Activated T-helper 2 cell treated with anti-CD3 and anti-CD28 coated beads, Interferon-gamma antibody, Interleukin-2, Interleukin-4, amounts not matched to agents 10 μg/mL and 5 μg/mL and 100 μg/mL, durations not matched to agents 14 hours and 24 hours and 36 hours (primary cell): ENCODE data around the gene CR1L. TPM values are rescaled to one million over a fixed set of nuclear protein-coding genes. Genes with fewer than 3 reads are reported as not detected.
"Not testable (repeated sequence)": the region's sequence is repeated elsewhere in the genome, so short reads cannot be mapped to it uniquely, and the experiment has no call there.

Experiments used
- DNase-seq: peaks from one replicate; pipeline ENCODE4 v3.0.0; 2021; ENCODE audit warnings: low spot score
- H3K27ac Mint-ChIP-seq: one replicate; pipeline ENCODE4 v1.8.0; 2021; ENCODE audit warnings: mixed read lengths
- H3K27me3 Mint-ChIP-seq: one replicate; pipeline ENCODE4 v1.8.0; 2021; ENCODE audit warnings: low read depth, mixed read lengths
- H3K36me3 Mint-ChIP-seq: one replicate; pipeline ENCODE4 v1.8.0; 2021; ENCODE audit warnings: low read depth, mixed read lengths
- H3K4me1 Mint-ChIP-seq: one replicate; pipeline ENCODE4 v1.8.0; 2021; ENCODE audit warnings: low read depth, mixed read lengths
- H3K4me3 Mint-ChIP-seq: one replicate; pipeline ENCODE4 v1.8.0; 2021; ENCODE audit warnings: low read depth, mild to moderate bottlenecking, moderate library complexity, mixed read lengths
- H3K9me3 Mint-ChIP-seq: one replicate; pipeline ENCODE4 v1.8.0; 2021; ENCODE audit warnings: mixed read lengths
- intact Hi-C: fragments of 100-400 bp; cut with micrococcal nuclease; formaldehyde crosslinking; loops from one replicate; pipeline ENCODE4 v1.15.1; 2023
- total RNA-seq: library from RNA; stranded (reverse); gene quantifications from 2 replicates; pipeline ENCODE4 v1.2.3, GENCODE V29; 2022

CR1L gene
- total RNA-seq, 1 donor from 2014 or later: not detected

DNA sequence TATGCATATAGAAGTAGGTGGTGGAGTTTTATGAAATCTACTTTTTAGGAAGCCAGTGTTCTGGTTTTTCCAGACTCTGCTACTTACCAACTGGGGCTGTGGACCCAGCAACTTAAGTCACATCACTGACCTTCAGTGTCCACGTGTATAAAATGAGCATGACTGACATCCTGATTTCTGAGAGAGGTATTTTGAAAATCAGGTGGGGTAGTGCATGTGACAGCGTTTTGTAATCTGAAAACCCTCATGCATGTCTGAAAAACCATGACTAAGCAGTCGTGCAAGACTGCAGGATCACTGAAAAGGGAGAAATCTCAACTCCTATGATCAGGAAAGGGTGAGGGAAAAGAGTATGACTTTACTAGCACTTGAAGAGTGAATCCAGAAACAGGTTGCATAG lies 26.1 kb downstream of the CR1L start:
- intact Hi-C loops: no loop called here
- DNase-seq: no peak
- no peak overlapping the region for H3K27ac Mint-ChIP-seq
- no peaks in the 10 kb centered on the region for H3K36me3 Mint-ChIP-seq
- no peaks in the 10 kb centered on the region for H3K4me1 Mint-ChIP-seq
- H3K9me3 Mint-ChIP-seq: no peaks in the 10 kb centered on the region
- no peak overlapping the region for H3K4me3 Mint-ChIP-seq
- peaks cover 60% of the 10 kb centered on the region for H3K27me3 Mint-ChIP-seq

DNA sequence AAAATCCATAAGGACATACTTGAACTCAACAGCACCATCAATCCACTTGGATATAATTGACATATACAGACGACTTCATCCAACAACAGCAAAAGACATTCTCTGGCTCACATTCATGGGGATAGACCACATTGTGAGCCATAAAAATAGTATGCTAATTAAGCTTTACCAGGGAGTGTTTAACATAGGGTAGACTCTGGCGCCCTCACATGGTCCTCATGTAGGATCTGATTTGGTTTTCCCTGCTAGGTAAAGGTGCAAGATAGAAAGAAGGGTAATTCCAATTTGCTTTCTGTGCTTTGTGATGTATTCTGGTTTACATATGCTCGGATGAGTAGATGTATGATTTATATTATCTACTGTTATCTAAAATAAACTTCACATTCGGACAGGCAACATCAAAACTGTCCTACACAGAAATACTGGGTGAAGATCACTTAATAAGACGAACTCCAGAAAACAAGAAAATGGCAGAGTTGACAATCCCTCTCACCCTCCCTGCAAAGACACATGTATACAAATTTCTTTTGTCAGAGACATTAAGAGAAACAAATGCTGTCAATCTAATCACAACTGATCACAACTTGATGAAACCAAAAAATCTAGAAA lies 27.7 kb downstream of the CR1L start:
- H3K27ac Mint-ChIP-seq: no peak overlapping the region
- H3K4me1 Mint-ChIP-seq: no peaks in the 10 kb centered on the region
- intact Hi-C loops: no loop called here
- no peak overlapping the region for H3K4me3 Mint-ChIP-seq
- peaks cover 51% of the 10 kb centered on the region for H3K27me3 Mint-ChIP-seq
- no peak for DNase-seq
- no peaks in the 10 kb centered on the region for H3K9me3 Mint-ChIP-seq
- H3K36me3 Mint-ChIP-seq: no peaks in the 10 kb centered on the region

DNA sequence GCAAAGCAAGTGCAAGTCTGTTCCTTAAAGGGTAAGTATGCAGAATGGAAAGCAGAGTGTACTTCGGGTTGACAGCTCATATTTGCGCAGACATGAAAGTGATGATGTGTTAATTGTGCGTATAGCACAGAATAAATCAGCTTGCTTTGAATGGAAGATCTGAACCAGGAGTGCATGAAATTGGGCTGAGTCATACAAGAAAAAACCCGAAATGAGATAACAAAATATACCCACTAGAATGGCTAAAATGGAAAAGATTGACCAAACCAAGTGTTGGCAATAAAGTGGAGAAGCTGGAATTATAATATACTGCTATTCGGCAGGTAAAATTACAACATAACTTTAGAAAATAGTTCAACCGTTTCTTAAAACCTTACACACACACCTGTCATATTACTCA lies 28.5 kb downstream of the CR1L start:
- no peak for DNase-seq
- Mint-ChIP-seq H3K4me3 (no peak overlapping the region), H3K9me3 (no peaks in the 10 kb centered on the region), H3K4me1 (no peaks in the 10 kb centered on the region), H3K36me3 (no peaks in the 10 kb centered on the region), H3K27me3 (peaks cover 43% of the 10 kb centered on the region), H3K27ac (no peak overlapping the region)
- intact Hi-C loops: no loop called here

DNA sequence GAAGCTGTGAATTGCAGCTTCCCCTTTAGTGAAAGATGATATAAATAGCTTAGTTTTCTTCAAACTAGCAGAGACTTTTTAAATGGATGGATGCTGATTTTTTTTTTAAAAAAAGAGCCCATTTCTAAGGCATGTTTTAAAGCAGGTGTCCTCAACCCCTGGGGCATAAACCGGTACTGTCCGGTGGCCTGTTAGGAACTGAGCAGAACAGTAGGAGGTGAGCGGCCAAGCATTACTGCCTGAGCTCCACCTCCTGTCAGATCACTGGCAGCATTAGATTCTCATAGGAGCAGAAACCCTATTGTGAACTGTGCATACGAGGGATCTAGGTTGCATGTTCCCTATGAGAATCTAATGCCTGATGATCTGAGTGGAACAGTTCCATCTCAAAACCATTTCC lies 31.2 kb downstream of the CR1L start:
- Mint-ChIP-seq H3K27me3 (peaks cover 23% of the 10 kb centered on the region), H3K27ac (no peak overlapping the region), H3K4me3 (no peak overlapping the region), H3K36me3 (no peaks in the 10 kb centered on the region), H3K9me3 (no peaks in the 10 kb centered on the region), H3K4me1 (no peaks in the 10 kb centered on the region)
- intact Hi-C loops: no loop called here
- no peak for DNase-seq

DNA sequence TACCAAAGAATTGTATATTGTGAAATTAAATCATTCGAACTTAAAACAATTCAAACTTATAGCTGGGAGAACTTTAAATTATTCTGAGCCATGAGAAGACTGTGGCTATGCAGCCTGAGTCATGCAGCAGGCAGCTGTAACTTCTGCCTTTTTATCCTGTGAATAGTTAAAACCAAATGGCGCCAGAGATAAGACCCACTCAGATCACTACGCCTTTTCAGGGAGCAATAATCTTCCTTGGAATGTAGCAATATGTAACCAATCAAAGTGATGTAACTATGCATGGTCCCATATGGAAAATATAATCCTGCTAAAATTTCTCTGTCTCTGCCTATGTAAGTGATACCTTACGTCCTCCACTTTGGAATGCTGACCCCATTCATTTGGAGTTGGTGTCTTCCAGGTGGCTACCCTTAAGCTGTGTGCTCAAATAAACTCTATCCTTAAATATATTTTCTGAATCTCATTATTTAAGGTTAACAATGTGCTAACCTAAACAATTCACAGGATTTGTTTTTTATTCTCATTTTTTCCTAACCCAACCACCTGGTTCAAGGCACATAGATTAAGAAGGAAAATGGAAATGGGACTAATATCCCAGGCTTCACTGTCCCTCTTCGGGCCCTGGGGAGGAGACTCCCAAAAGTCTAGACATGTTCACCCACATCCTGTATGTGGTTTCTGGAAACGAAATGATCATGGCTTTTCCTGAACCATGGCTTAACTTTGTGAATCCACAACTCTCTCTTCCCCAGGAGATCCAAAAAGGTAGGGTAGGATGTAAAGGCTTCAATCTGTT lies 35.9 kb downstream of the CR1L start:
- not testable (repeated sequence) for H3K36me3 Mint-ChIP-seq

DNA sequence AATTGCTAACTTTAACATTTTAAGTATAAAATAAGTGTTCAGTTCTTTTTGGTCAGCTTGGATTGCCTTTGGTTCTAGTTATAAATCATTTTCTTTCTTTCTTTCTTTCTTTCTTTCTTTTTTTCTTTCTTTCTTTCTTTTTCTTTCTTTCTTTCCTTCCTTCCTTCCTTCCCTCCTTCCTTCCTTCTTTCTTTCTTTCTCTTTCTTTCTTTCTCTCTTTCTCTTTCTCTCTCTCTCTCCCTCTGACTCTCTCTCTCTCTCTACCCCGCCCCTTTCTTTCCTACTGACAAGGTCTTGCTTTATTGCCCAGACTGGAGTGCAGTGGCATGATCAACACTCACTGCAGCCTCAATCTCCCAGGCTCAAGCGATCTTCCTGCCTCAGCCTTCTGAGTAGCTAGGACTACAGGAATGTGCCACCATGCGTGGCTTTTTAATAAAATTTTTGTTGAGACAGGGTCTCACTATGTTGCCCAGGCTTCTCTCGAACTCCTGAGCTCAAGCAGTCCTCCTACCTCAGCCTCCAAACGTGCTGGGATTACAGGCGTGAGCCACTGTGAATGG lies 38.0 kb downstream of the CR1L start:
- H3K9me3 Mint-ChIP-seq, H3K36me3 Mint-ChIP-seq, DNase-seq, intact Hi-C loops, H3K4me3 Mint-ChIP-seq, H3K27ac Mint-ChIP-seq, H3K4me1 Mint-ChIP-seq: not testable (repeated sequence)
- peaks cover 25% of the 10 kb centered on the region for H3K27me3 Mint-ChIP-seq

More for the DNA sequence above, 35.9 kb downstream of the CR1L start:
- DNase-seq, H3K9me3 Mint-ChIP-seq, H3K27ac Mint-ChIP-seq, H3K4me1 Mint-ChIP-seq, intact Hi-C loops, H3K4me3 Mint-ChIP-seq: not testable (repeated sequence)
- H3K27me3 Mint-ChIP-seq: peaks cover 20% of the 10 kb centered on the region

DNA sequence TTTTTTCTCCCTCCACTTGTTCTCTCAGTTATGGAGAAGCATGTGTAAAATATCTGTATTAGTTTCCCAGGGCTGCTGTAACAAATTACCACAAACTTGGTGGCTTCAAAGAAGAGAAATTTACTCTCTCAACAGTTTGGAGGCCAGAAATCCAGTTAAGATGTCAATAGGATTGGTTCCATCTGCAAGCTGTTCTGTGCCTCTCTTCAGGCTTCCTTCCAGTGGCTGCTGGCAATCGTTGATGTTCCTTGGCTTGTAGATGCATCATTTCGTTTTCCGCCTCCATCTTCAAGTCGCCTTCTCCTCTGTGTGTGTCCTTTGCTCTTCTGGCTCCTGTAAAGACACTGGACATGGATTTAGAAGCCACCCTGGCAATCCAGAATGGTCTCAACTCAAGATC lies 45.6 kb downstream of the CR1L start:
- H3K36me3 Mint-ChIP-seq, intact Hi-C loops, H3K4me3 Mint-ChIP-seq, H3K4me1 Mint-ChIP-seq, DNase-seq, H3K27ac Mint-ChIP-seq, H3K9me3 Mint-ChIP-seq: not testable (repeated sequence)
- H3K27me3 Mint-ChIP-seq: peaks cover 31% of the 10 kb centered on the region

DNA sequence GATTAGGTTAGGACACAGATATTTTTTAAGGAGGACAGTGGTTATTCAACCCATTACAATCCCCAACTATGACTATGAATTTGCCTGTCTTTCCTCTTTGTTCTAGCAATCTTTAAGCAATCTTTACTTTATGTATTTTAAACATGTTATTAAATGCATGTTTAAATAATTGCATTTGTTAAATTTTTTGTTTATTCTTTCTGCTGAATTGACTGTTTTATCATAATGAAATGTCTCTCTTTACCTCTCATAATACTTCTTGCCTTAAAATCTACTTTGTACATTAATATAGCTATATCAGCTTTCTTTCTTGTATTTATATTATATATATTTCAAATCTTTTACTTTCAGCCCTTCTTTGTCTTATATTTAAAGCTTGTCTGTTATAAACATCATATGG lies 46.1 kb downstream of the CR1L start:
- no peak overlapping the region for H3K4me3 Mint-ChIP-seq
- no peaks in the 10 kb centered on the region for H3K9me3 Mint-ChIP-seq
- H3K4me1 Mint-ChIP-seq: no peaks in the 10 kb centered on the region
- H3K36me3 Mint-ChIP-seq: no peaks in the 10 kb centered on the region
- no peak overlapping the region for H3K27ac Mint-ChIP-seq
- peaks cover 34% of the 10 kb centered on the region for H3K27me3 Mint-ChIP-seq
- intact Hi-C loops: no loop called here
- DNase-seq: no peak

DNA sequence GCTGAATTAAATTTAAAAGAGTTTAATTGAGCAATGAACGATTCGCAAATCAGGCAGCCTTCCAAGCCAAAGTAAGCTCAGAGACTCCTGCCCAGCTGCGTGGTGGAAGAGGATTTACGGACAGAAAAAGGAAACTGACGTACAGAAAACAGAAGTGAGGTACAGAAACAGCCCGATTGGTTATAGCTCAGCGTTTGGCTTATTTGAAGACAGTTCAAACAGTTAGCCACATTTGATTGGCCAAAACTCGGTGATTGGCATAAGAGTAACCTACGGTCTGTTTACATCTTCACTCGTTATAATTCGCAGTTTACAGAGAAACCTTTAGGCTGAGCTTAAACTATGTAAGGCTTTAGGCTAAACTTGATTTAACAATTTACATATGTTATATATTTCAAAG lies 46.9 kb downstream of the CR1L start:
- intact Hi-C loops: no loop called here
- H3K9me3 Mint-ChIP-seq: no peaks in the 10 kb centered on the region
- no peaks in the 10 kb centered on the region for H3K36me3 Mint-ChIP-seq
- no peak overlapping the region for H3K27ac Mint-ChIP-seq
- no peak for DNase-seq
- no peaks in the 10 kb centered on the region for H3K4me1 Mint-ChIP-seq
- H3K4me3 Mint-ChIP-seq: no peak overlapping the region
- peaks cover 35% of the 10 kb centered on the region for H3K27me3 Mint-ChIP-seq

DNA sequence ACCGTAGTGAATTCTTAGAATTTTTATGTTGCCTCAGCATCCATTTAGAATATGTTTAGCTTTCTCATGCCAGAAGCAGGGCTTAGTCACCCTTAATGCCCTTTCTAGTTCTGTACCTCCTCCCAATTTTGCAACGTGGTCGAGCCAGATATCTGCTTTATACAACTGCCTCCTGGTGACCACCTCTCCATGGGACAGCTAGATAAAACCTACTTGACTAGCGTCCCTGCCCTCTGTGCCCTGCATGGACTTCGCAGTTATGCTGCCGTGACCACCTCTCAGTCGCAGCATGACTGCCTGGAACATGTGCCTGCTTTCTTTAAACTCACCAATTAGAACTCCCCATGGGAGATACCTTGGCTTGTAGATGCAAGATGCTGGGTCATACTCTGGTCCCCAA lies 47.4 kb downstream of the CR1L start:
- H3K36me3 Mint-ChIP-seq, H3K4me3 Mint-ChIP-seq, H3K4me1 Mint-ChIP-seq, H3K27ac Mint-ChIP-seq, intact Hi-C loops, H3K9me3 Mint-ChIP-seq, DNase-seq: not testable (repeated sequence)
- peaks cover 36% of the 10 kb centered on the region for H3K27me3 Mint-ChIP-seq

DNA sequence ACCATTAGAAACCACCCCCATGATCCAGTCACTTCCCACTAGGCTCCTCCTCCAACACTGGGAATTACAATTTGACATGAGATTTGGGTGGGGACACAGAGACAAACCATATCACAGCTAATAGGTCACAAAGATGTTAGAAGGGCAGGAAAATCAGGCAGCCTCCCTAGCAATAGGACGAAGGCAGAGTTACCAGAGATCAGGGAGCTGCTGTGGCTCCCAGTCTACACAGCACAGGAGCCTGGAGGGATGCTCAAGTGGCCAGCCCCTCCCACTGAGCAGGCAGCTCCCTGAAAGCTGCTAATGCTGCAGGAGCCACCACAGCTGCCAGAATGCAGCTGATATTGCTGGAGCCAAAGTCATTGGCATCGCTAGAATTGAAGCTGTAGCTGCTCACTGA lies 51.0 kb downstream of the CR1L start:
- intact Hi-C loops: no loop called here
- Mint-ChIP-seq H3K36me3 (no peaks in the 10 kb centered on the region), H3K4me3 (no peak overlapping the region), H3K4me1 (no peaks in the 10 kb centered on the region), H3K27me3 (peaks cover 20% of the 10 kb centered on the region), H3K27ac (no peak overlapping the region), H3K9me3 (no peaks in the 10 kb centered on the region)
- no peak for DNase-seq

DNA sequence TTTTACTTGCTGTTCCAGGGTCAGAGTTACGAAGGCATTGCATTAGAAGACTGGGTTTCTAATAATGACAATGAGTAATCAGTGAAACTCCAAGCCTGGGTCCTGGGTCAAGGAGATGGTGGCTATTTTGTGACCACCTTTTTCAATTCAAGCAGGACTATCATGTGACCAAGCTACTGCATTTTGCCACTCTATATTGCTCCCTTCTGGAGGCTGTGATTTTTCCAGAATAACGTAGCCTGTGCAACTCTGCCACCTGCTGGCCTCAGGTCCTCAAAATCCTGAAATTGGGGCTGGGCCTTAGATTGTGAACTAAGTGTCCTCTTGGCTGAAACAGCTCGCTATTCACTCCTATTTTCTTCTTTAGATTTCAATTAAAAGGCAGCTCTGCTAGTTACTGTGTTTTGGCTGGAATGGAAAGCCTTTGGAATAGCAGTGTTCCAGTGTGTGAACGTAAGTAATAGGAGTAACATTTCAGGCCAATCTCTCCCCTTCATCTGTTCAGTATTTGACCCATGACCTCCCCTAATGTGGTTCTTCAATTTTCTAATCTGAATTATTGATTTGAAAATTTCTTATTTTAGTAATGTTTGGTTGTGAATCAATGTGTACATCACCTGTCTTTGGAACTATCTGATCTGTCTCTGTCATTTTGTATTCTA lies 54.0 kb downstream of the CR1L start:
- intact Hi-C loops: no loop called here
- H3K4me1 Mint-ChIP-seq: no peaks in the 10 kb centered on the region
- H3K9me3 Mint-ChIP-seq: no peaks in the 10 kb centered on the region
- peaks cover 16% of the 10 kb centered on the region for H3K27me3 Mint-ChIP-seq
- DNase-seq: no peak
- no peaks in the 10 kb centered on the region for H3K36me3 Mint-ChIP-seq
- no peak overlapping the region for H3K27ac Mint-ChIP-seq
- no peak overlapping the region for H3K4me3 Mint-ChIP-seq

DNA sequence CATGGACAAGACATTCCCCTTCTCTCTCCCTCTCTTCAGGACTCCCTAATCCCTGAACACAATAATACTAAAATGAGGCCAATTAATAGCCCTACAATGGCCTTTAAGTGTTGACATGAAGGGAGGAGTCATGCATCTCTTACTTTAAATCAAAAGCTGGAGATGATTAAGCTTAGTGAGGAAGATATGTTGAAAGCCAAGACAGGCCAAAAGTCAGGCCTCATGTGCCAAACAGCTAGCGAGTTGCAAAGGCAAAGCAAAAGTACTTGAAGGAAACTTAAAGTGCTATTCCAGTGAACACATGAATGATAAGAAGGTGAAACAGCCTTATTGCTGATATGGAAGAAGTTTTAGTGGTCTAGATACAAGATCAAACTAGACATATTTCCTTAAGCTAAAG lies 57.4 kb downstream of the CR1L start:
- H3K9me3 Mint-ChIP-seq: no peaks in the 10 kb centered on the region
- no peaks in the 10 kb centered on the region for H3K36me3 Mint-ChIP-seq
- intact Hi-C loops: no loop called here
- H3K27ac Mint-ChIP-seq: no peak overlapping the region
- DNase-seq: no peak
- peaks cover 16% of the 10 kb centered on the region for H3K27me3 Mint-ChIP-seq
- no peaks in the 10 kb centered on the region for H3K4me1 Mint-ChIP-seq
- no peak overlapping the region for H3K4me3 Mint-ChIP-seq
